Body of pancreas (tissue), 4 donors: ENCODE data around the gene HNRNPM.

Experiments
- CTCF ChIP-seq, 7 experiments: fragments of 450-650 bp in 4 of 7; fragments of 200-600 bp in 3 of 7; sonication (generic) in 3 of 7; IDR thresholded peaks; one replicate each; pipeline ENCODE4 v1.5.1; 2016 to 2019; ENCODE audit warnings: antibody characterized with exemption in 7 of 7
- POLR2A ChIP-seq, 3 donors: fragments of 450-650 bp; IDR thresholded peaks; one replicate each; pipeline ENCODE4 v1.6.1; 2016; ENCODE audit warnings: antibody characterized with exemption in 3 of 3, mild to moderate bottlenecking in 2 of 3

DNA sequence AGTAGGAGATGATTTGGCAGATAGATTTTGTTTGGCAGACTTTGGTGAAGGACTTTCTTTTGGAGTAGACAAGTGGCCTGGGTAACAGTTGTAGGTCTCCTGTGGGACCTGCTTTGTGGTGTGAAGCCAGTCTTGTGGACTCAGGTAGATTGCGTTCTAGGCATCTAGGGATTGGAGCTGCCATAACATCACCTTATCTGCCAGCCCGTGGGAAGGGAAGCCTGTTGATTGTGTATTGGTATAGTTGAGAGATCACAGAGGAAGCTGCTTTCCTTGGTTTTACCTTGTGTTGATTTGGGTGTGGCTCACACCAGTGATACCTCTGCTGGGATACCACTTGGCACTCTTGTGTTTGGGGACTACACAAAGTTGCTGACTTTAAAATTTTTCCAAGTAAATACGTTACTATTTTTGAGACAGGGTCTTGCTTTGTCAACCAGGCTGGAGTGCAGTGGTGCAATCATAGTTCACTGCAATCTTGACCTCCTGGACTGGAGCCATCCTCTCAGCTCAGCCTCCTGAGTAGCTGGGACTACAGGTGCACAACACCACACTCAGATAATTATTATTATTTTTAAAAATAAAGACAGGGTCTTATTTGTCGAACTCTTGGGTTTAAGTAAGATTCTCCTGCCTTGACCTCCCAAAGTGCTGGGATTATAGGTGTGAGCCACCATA is 7.8 kb downstream of the HNRNPM start:
- TF ChIP-seq CTCF (IDR thresholded peaks at IDR 0.05) (no peak), POLR2A (IDR thresholded peaks at IDR 0.05) (no peak)
